GOT3 (cell line): ENCODE data around the gene RIMBP3C.
"Not testable (repeated sequence)": the region's sequence is repeated elsewhere in the genome, so short reads cannot be mapped to it uniquely, and the experiment has no call there.

Experiments
- DNase-seq: peaks from one replicate; lab custom pipeline; 2025; ENCODE audit warnings: mixed read lengths; lab: John Stamatoyannopoulos, UW

The RIMBP3C gene

GRCh38 chr22:21526705-21527500 is 24.4 kb downstream of the RIMBP3C start:
- DNase-seq, result not testable (repeated sequence)

DNA sequence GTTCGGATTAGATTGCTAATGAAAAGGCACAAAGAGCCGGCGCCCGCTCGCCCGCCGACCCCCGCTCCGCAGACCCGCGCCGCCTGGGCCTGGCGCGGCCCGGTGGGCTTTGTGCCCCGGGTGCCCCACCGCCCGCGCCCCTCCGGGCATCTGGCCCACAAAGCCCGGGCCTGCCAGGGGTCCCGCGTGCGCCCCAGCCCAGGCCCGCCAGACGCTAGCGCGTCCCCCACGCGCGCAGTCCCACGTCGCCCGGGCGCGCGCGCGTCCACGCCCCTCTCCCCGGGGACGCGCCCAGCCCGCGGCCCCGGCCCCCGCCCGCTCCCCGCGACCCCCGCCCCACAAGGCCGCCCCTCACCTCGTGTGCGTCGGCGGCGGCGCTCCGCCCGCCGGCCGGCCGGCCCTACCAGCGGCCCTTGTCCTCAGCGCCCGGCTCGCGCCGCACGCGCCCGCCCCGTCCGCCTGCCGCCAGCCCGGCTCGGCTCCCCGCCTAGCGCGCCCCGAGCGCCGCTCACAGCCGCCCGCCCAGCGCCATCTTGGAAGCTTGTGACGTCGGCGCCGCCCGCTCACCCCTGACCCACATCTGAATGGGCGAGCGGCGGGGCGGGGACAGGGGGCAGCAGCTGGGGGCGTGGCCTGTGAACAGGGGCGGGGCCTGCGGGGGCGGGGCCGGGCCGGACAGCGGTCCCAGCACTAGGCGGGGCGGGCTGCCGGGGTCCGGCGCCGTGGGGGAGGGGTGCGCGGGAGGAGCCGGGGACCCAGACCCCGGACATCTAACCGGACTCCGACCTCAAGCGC is 34.1 kb downstream of the RIMBP3C start:
- not testable (repeated sequence) for DNase-seq

DNA sequence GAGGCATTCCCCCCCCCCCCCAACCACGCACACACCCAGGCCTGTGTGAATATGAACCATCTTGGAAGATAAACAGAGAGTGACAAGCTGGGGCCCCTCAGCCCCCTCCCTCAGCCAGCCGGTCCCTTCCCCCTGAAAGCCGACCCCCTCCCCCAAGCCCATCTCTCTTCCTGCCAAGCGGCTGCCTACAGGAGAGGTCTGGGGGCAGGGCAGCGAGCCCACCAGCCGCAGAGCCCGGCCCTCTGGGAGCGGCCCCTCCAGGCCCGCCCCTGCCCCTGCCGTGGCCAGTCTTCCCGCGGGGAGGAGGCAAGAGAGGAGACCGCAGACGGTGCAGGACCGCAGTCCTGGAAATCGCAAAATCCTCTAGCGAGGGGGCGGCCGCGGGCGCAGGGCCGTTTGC is 34.7 kb downstream of the RIMBP3C start:
- not testable (repeated sequence) for DNase-seq

GRCh38 chr22:21515234-21515633 is 36.0 kb downstream of the RIMBP3C start:
- not testable (repeated sequence) for DNase-seq

- not testable (repeated sequence) for DNase-seq
Measured at GRCh38 chr22:21514117-21514516, 37.1 kb downstream of the RIMBP3C start.

DNA sequence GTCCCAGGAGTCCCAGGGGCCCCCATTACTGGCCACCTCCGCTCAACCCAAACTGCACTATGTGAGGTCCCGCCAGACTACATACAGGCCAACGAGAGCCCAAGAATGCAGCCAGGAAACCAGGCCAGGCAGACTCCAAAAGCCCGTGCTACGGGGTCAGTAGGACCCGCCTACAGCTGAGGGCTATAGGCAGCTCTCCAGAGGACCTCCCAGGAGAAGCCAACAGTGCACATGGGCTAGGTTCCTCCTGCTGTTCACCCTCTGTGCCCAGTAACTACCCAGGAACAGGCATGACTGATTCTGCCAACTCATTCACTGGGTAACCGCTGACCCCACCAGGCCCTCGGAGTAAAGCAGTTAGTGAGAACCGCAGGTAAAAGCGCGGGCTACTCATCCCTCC is 39.2 kb downstream of the RIMBP3C start:
- not testable (repeated sequence) for DNase-seq

- DNase-seq, result not testable (repeated sequence)
Measured at GRCh38 chr22:21510397-21510796, 40.9 kb downstream of the RIMBP3C start.

DNA sequence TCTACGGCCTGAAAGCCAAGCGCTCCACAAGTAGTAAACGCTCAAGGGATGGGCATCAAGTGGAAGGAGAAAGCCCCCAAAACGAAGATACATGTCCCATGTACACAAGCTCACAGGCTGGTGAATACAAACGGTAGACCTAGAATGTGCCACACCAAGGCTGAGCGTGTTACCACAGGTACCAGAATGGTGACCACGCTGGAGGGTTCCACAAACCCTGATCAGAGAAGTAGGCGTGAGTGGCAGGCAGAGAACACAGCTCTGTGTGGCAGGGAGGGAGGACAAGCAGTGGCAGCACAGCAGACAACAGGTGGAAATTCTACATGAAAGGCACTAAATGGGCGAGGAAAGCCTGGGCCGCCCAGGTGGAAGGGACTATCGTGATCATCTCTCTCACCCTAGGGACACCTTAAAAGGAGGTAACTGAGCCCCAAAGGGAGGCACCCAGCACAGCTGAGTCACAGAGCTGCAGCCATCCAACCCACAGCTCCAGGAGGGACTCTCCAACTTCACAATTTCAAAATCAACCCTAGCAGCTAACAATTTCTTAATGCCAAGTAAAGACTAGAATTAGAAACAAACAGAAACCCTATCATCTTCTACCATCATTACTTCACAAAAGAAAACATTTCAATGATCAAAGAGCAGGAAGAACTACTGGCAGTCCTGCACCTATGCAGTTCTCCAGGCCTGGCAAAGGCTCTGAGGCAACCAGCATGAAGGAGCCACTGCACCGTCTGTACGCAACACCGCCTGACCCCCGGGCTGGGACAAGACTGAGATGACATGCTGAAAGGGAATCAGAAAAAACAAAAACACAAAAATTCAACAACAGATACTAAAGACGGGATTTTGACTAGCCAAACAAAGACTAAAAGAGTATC is 51.4 kb downstream of the RIMBP3C start:
- DNase-seq, result not testable (repeated sequence)

GRCh38 chr22:21498489-21498888 is 52.8 kb downstream of the RIMBP3C start:
- DNase-seq, result not testable (repeated sequence)

DNA sequence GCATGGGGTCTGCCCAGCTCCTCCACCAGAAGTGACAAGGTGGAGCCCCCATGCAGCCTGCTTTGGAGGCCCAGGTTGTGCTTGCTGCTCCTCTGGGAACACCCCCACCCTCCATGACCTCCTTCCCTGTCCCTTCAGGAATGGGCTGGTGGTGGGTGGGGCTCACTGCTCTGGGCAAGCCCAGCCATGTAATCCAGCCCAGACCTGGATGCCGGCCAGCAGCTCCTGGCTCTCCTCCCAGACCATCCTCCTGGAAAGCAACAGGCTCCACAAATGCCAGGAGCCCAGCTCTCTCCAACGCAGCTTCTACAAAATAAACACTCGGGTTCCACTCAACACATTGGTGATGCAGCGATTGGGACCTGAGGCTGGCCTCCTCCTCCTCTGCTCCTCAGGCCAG is 53.3 kb downstream of the RIMBP3C start:
- DNase-seq, result not testable (repeated sequence)
